GM19468 (cell line): Measurements from ENCODE around the gene MGAT4D.
"Not testable (repeated sequence)": the region's sequence is repeated elsewhere in the genome, so short reads cannot be mapped to it uniquely, and the experiment has no call there.

ENCODE experiments used
- ATAC-seq: cut with Tn5 transposase; IDR thresholded peaks from one replicate; pipeline ENCODE4 v1.9.1; 2021; ENCODE audit warnings: mild to moderate bottlenecking, moderate library complexity, moderate number of reproducible peaks; ENCODE audit not compliant: unreplicated experiment; ENCODE audit errors: extremely low read depth

Gene MGAT4D

GRCh38 chr4:140497747-140498636 lies at the start of gene MGAT4D:
MGAT4D (minus strand) TSS chr4:140498293; CDS start chr4:140498222, 71 bp downstream.
- no peak for ATAC-seq

- no peak for ATAC-seq
Observed at GRCh38 chr4:140533951-140534480, 35.9 kb upstream of the MGAT4D start.

GRCh38 chr4:140529434-140529833 lies 31.3 kb upstream of the MGAT4D start:
- no peak for ATAC-seq

- peak; percentile 100 for ATAC-seq
Observed at GRCh38 chr4:140523857-140524742, 26.0 kb upstream of the MGAT4D start, which contains the start of gene ELMOD2. ELMOD2 (plus strand) TSS chr4:140524168; CDS start chr4:140525429, 1,261 bp downstream.

- no peak for ATAC-seq
Observed at GRCh38 chr4:140523370-140523856, 25.3 kb upstream of the MGAT4D start.

GRCh38 chr4:140515423-140515822 lies 17.3 kb upstream of the MGAT4D start:
- no peak for ATAC-seq

GRCh38 chr4:140513765-140514164 lies 15.7 kb upstream of the MGAT4D start:
- not testable (repeated sequence) for ATAC-seq

- no peak for ATAC-seq
Observed at GRCh38 chr4:140504261-140504660, 6.2 kb upstream of the MGAT4D start.

- ATAC-seq = no peak
Observed at GRCh38 chr4:140499391-140499790, 1.3 kb upstream of the MGAT4D start.

GRCh38 chr4:140497405-140497746 lies 717 bp downstream of the MGAT4D start:
- ATAC-seq = no peak

- ATAC-seq = no peak
Observed at GRCh38 chr4:140485939-140486338, 12.2 kb downstream of the MGAT4D start.

GRCh38 chr4:140483445-140483844 lies 14.6 kb downstream of the MGAT4D start:
- no peak for ATAC-seq

GRCh38 chr4:140472156-140472555 lies 25.9 kb downstream of the MGAT4D start:
- no peak for ATAC-seq

GRCh38 chr4:140469791-140470733 lies 28.0 kb downstream of the MGAT4D start:
- no peak for ATAC-seq

- ATAC-seq = no peak
Observed at GRCh38 chr4:140466146-140466545, 31.9 kb downstream of the MGAT4D start.

GRCh38 chr4:140463614-140464013 lies 34.5 kb downstream of the MGAT4D start:
- ATAC-seq = no peak

- no peak for ATAC-seq
Observed at GRCh38 chr4:140463182-140463581, 34.9 kb downstream of the MGAT4D start.

GRCh38 chr4:140450352-140450751 lies 47.7 kb downstream of the MGAT4D start:
- no peak for ATAC-seq

- ATAC-seq = no peak
Observed at GRCh38 chr4:140448830-140449229, 49.3 kb downstream of the MGAT4D start.
